ENCODE measurements around the gene INHBB.
"Not testable (repeated sequence)": the region's sequence is repeated elsewhere in the genome, so short reads cannot be mapped to it uniquely, and the experiment has no call there.

Gene INHBB

DNA sequence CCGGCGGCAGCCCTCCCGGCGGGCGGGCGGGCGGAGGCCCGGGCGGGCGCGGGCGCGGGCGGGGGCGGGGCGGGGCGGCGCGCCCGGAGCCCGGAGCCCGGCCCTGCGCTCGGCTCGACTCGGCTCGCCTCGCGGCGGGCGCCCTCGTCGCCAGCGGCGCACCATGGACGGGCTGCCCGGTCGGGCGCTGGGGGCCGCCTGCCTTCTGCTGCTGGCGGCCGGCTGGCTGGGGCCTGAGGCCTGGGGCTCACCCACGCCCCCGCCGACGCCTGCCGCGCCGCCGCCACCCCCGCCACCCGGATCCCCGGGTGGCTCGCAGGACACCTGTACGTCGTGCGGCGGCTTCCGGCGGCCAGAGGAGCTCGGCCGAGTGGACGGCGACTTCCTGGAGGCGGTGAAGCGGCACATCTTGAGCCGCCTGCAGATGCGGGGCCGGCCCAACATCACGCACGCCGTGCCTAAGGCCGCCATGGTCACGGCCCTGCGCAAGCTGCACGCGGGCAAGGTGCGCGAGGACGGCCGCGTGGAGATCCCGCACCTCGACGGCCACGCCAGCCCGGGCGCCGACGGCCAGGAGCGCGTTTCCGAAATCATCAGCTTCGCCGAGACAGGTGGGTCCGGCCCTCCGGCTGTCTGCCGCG, at the start of gene INHBB:
TSS of gene INHBB (plus strand) at position 111 of the 641 bp plus-strand sequence. CDS start at position 164, 53 bp downstream.
- DNase-seq (ENCODE audit: low read depth), result no peak

DNA sequence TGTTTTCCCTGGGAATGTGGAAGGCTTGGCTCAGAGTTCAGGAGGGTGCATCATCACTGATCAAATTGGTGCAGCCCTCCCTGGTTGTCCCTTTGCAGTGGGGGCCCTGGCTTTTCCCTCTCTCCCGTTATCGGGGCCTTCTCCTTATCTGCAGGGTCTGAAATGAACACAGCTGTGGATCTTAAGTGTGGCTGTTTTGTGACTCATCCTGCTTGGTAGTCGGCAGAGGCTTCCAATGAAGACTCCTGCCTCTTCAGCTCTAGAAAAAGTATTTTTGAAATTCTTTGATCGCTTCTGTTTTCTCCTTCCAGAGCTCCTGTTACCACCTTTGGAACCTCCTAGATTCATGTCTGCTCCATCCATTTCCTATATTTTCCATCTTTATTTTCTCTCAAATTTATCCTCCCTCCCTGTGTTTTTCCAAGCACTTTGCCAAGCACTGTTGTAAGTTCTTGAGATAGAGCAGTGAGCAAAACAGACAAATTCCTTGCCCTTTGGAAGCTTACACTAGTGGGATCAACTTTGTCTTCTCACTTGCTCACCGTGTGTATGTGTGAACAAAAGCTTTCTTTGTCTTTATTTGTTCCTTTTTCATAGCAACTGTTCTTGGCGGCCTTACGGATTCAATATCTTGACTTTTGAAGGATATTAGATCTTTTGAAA, 47.6 kb upstream of the INHBB start:
- DNase-seq (ENCODE audit: low read depth), result peak; percentile 80

DNA sequence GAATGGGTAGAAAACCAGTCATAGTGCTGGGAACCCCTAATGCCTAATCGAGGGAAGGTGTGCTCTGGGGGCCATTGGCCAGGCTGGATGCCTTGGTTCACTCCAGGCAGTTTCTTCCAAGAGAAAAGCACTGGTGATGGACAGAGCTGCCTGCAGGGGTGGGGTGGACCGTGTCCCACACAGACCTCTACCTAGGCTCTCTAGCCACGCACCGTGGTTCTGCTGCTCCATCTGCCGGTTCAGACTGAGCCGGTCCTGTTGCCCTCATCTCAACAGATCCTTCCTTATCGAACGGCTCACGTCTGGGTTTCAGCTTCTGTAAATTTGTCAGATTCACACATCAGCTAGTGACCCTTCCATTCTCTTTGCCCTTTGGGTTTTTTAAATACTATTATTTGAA, 46.9 kb upstream of the INHBB start:
- no peak for DNase-seq (ENCODE audit: low read depth)

DNA sequence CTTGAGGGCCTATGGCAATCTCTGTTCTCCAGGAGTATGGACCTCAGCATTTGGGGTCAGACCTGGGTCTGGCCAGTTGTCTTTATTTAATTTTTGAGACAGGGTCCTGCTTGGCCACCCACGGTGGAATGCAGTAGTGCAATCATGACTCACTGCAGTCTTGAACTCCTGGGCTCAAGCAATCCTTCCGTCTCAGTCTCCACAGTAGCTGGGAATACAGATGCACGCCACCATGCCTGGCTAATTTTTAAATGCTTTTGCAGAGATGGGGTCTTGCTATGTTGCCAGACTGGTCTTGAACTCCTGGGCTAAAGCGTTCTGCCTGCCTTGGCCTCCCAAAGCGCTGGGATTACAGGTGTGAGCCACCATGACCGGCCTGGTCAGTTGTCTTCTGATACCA, 46.4 kb upstream of the INHBB start:
- no peak for DNase-seq (ENCODE audit: low read depth)

DNA sequence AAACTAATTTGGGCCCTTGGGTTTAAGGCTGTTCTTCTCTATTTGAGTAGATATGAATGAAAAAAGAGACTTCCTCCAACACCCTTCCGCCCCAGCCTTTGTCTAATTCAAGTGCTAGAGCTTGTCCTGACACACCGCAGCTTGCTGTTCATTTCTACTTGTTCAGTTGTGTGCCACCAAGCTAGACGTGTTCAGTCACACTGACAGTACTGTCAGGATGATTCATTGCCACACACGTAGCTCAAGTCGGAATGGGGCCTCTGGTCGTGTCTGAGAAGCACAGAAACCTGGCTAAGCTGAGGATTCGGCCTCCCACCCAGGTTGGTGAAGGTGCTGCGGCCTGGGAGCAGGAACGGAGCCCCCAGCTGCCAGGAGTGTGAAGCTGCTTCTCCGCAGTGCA, 45.6 kb upstream of the INHBB start:
- DNase-seq (ENCODE audit: low read depth), result no peak

DNA sequence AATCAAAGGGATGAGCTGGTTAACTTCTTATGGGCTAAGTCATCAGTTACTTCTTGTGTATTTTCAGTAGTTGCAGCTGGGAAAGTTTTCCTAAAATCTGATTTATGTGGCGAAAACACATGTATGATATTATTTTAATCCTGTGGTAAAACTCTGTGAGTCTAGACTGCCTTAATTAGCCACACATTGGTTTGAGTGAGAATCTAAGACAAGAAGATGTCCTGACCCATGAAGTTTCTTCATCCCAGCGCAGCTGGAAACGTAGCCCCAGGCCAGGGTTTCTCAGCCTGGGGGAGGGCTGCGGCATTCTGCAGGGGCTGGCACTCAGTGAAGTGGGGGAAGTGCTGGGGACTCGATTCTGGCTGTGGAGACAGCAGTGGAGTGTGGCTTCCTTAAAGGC, 44.7 kb upstream of the INHBB start:
- no peak for DNase-seq (ENCODE audit: low read depth)

DNA sequence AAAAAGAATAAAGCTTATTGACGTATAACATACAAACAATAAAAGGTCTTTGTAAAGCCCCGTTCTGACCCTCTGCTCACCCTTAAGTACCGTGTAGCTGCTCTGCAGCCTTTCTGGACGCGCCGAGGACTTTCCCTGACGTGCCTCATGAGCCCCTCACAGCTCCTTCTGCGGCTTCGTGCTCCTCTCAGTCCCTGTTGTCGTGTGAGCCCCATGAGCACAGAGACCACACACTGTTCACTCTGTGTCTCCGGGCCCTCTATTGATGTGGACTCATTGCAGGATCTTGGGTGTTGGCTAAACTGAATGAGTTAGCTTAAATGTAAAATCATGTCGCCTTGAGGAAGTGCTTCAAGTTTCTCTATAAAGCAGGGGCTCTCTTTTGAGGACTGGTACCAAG, 43.6 kb upstream of the INHBB start:
- no peak for DNase-seq (ENCODE audit: low read depth)

DNA sequence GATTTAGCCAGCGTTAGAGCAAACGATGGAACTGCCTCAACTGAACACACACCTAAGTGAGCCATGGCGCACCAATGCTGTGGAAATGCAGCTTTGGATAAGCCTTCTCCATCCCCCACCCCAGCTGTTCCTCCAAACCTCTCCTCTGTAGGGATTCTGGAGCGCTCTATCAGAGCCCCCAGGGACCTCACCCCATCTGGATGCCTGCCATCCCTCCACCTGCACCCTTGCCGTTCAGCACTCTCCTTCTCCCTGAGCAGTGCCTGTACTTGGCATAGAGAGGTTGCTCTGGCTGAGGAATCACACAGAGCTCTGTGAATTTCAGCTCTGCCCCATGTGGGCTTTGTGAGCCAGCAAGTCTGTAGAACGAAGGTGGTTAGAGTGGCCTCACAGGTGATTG, 42.8 kb upstream of the INHBB start:
- no peak for DNase-seq (ENCODE audit: low read depth)

DNA sequence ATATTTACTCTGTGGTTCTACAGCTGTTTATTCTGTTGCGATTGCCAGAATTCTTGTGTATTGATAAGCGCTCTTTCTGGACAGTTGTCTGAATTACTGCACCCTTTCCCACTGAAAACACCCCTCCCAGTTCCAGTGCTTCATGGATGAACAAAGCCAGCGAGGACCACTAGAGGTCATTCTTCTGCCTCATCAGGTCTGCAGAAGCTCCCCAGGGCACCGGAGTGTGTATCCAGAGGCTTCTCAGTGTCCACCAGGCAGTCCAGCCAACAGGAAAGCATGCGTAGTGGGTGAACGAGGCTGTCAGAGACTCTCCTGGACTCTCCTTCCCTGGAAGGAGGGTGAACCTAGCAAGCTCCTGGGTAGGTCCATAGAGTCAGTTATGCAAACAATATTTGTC, 40.6 kb upstream of the INHBB start:
- peak; percentile 24 for DNase-seq (ENCODE audit: low read depth)

DNA sequence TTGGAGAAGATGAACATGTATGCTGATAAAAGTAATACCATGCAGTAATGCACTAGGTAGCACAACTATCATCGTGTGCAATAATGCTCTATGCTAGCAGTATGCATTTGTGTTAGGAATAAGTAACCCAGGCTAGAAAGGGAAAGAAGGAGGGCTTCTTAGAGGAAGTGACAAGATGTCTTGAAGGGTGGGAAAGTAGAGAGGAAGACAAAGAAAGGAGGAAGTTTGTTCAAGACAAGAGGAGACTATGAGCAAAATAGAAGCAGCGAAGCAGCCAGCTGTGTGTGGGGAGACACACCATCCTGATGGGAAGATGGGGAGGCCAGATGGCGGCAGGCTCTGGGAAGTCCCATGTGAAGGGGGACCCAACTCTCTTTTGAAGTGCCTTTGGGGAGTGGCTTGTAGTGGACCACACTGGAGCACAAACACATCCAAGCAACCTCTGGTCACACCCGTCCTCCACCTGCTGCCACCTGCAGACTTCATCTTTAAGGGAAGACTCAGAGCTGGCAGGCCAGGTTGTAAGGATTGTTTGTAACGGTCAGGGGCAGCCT, 39.9 kb upstream of the INHBB start:
- no peak for DNase-seq (ENCODE audit: low read depth)

DNA sequence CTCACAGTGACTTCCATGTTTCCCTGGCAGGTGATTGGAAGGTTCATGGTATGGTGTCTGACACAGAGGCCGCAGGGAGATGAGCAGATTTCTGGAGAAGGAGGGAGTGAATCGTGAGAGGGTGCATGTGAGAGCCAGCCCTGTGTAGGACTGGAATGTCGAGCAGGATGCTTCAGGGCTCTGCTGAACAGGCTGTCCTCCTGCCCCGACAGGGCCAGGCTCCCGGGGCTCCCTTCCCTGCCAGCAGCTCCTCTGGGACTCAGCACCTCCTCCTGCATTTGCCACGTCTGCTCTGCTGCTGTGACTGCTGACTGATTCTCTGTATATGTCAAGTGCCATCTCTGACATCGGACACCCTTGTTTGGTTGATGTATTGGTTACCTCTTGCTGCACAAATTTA, 38.5 kb upstream of the INHBB start:
- DNase-seq (ENCODE audit: low read depth), result no peak

DNA sequence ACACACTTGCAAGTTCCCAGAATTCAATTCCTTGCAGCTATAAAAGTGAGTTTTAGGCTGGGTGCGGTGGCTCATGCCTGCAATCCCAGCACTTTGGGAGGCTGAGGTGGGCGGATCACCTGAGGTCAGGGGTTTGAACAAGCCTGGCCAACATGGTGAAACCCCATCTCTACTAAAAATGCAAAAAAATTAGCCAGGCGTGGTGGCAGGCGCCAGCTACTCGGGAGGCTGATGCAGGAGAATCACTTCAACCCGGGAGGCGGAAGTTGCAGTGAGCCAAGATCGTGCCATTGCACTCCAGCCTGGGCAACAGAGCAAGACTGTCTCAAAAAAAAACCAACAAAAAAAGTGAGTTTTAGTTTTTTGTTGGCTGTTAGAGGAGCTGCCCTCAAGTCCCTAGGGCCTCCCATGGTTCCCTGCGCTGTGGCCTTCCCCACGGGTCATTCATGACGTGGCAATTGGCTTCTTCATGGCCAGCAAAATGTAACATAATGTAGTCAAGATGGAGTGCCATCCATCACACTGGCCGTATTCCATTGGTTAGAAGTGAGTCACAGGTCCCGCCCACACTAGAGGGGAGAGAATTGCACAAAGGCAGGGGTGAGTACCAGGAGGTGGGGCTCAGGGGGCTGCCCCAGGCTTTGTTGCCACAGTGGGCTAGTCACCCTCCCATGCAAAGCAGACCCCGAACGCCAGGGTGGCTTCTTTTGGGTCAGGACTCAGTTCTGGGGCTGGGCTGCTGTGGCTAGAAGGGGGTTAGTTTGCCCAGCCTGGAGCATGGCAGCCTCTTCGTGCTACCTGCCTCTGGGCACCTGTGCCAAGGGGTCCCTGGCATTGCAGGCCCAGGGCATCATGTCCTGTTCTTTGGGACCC, 37.7 kb upstream of the INHBB start:
- peak; percentile 24 for DNase-seq (ENCODE audit: low read depth)

DNA sequence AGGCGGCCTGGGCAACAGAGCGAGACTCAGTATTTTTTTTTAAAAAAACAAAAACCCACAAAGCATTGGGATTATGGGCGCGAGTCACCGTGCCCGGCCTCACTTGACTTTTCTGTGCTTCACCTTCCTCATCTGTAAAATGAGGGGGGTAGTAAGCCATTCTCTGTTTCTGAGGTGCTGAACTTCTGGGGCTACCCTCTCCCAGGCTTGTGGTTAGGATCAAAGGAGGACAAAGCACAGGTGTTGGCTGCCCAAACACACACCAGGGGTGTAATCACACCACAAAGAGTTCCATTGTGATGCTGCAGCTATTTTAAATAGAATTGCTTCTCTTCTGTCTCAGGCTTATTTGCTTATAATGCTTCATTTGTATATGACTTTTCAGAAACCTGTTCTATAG, 35.8 kb upstream of the INHBB start:
- DNase-seq (ENCODE audit: low read depth), result no peak

DNA sequence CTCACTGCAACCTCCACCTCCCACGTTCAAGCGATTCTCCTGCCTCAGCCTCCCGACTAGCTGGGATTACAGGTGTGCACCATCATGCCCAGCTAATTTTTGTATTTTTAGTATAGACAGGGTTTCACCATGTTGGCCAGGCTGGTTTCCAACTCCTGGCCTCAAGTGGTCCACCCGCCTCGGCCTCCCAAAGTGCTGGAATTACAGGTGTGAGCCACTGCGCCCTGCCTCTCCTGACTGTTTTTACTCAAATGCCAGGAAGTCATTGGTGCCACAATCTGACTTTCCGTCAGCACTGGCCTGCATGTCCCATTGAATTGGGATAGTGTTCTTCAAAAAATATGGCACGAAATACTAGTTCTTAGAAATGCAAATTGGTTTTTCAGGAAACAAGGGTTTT, 35.1 kb upstream of the INHBB start:
- DNase-seq (ENCODE audit: low read depth), result not testable (repeated sequence)

DNA sequence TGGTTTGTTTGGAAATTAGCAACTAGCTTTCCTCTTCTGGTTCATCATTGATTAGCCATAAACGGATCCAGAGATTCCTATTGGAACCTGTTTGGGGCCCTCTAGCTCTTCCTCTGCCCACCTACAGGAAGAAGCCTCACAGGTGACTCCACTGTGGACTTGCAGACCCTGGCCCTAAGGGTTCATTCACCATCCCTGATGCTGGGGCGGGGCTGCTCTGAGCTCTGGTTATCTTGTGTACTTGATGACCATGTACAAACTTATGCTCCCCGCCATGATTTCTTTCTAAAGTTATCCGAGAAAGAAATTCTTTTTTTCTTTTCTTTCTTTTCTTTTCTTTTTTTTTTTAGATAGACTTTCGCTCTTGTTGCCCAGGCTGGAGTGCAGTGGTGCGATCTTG, 33.9 kb upstream of the INHBB start:
- no peak for DNase-seq (ENCODE audit: low read depth)

DNA sequence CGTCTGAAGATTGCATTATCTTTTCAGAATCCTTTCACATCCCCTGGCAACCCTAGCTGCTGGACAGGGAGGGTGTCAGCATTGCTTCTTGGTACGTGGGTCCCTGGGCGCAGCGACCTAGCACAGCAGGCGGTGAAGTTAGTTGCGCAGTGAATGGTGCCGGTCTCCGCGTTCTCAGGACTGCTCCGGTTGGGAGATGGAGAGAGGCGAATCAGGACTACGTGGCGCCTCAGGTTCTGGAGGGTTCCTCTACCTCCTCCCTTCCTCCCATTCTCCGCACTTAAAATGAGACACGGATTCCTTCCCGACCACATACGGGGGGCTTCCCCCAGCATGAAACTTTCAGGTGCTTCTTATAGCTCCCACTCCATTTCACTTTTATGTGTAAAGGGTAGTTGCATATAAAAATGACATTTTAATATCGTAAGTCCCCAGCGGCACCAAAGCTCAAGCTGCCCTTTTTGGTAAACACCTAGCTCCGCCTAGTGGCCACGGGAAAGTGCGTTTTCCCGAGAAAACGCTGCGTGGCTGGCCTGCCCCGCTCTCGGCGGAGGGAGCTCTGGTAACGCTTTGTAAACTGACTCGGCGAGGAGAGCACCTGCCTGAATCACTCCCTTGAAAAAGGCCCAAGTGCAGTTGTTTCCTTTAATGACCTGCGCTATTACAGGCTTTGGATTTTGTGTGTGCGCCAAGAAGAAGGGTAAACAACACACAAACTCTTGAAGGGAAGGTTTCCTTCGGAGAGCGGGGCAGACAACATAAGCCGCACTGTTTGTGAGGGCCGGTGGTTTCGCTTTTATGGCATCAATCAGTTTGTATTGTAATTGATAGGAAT, 32.9 kb upstream of the INHBB start:
- peak; percentile 72 for DNase-seq (ENCODE audit: low read depth)

DNA sequence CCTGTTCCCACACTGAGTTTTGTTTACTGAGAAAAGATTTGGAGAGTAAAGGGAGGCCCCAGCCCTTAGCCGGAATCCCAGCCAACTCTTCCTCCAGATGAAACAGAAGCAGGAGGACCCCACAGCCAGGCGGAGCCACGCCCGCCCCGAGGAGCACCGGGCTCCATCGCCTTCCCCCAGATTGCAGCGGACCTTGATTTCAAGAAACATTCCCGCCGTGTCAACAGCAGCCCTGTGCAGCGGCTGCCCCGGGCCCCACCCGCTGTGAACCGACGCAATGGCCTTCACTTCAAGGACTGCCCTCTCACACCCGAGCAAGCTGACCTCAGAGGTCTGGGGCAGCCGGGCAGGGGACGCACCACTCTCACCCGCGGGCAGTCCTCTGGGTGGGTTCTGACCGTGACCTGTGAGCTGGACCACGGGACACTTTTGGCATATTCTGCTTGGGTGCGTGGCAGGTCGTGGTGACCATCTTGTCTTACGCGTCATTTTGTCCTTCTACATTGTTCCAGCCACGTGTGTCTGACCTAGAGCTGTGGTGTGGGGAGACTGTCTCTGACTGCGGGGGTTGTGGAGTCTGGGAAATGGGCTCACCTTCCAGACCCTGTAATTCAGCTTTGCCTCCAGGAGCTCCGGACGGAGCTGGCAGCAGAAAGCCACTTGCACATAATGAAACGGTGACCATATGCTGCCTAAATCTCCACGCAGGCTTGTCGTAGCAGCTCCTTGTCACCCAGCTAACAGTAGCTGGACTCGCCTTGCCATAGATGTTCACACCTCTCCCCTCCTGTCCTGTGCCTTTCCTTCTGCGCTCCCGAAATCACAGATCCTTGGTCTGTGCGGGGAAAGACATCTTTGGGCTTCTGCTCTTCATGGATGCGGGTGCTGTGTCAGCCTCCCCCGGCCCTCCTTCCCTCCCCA, 32.0 kb upstream of the INHBB start:
- DNase-seq (ENCODE audit: low read depth), result no peak

DNA sequence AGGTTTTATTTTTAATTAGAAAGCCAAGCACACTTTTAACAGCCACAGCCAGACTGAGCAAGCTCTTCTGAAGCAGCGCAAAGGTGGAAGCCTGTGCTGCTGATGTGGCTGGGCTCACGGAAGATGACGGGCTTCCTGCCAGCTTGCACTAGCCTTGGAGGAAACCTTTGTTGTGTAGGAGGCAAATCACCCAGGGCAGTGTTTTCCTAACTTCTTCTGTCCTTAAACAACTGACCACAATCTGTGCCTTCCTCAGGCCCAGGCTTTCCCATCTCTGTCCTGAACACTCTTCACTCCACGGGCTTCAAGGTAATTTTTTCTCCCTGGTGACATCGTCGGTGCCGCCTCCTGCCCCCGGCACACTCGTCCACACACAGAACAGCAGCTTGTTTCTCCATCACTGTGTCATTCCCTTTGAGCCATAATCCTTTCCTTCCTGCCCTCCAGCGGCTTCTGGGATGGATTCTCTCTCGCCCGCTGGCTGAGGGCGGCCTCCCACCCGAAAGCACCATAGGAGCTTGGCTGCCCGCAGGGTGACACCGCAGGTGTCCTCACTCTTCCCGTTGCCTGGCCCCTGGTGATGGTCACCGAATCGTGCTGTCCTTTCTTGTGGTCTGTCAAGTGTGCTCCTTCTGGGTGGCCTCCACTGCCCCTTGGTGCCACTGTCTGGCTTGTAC, 31.1 kb upstream of the INHBB start:
- DNase-seq (ENCODE audit: low read depth), result no peak

DNA sequence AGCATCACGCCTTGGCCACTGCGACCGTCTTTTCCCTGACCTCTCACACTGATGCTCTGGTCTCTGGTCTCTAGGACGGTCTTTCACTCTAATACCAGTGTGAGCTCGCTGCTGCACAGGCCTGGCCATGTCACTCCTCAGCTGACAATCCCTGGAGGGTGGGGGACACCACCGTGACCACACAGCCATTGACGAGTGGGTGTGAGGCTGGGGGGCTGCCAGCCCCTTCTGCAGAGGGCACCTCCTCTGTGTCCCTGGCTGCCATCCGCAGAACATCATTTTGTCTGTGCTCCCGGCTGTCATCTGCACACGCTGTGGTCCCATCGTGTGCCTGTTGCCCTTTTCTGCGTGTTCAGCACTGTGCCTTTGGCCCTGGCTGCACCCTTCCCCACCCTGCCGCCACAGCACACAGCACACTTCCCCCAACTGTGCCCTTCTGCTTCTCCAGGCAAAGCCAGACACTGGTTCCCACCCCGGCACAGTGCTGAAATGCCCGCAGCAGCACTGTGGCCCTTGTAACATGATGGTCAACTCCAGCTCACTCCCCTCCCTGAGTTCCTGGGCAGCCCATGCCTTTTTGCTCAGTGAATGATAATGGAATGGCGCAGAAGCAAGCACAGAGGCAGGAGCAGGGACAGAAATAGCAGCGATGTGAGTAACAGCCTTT, 30.4 kb upstream of the INHBB start:
- no peak for DNase-seq (ENCODE audit: low read depth)

DNA sequence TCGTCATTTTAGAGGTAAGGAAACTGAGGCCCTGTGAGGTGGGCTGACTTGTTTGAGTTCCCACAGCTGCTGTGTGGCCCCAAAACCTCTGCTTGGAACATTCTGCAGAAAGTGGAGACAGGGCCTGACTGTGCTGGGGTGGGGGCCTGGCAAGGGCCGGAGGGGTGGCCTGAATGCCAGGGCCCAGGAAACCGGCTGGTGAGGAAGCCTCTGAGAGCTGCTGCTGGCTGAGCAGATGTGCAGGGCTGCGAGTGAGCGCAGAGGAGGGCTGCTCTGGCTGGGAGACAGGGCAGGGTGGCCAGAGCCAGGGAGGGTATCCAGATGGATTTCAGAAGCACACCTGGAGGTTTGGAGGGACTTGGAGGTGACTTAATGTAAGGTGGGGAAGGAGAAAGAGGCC, 29.9 kb upstream of the INHBB start:
- no peak for DNase-seq (ENCODE audit: low read depth)
